GM12878 (cell line): ENCODE data around the gene ERFL. TPM values are rescaled to one million over a fixed set of nuclear protein-coding genes. Genes with fewer than 3 reads are reported as not detected.
A peak's percentile ranks its signal among the peaks of the same experiment; 100 is the strongest.

Source experiments
- CEBPB ChIP-seq, 2 experiments: fragments of 150-350 bp in 1 of 2; IDR thresholded peaks; 2 replicates each; pipeline ENCODE4 v1.6.1; 2012 to 2014; ENCODE audit warnings: low read depth in 2 of 2, low read length in 2 of 2, borderline replicate concordance in 1 of 2, inconsistent platforms in 1 of 2
- CREB1 ChIP-seq: IDR thresholded peaks from 2 replicates; pipeline ENCODE4 v1.6.1; 2012; ENCODE audit warnings: low read depth, mild to moderate bottlenecking, inconsistent platforms
- EP300 ChIP-seq, 2 experiments: fragments of 150-350 bp in 1 of 2; IDR thresholded peaks; 2 replicates each; pipeline ENCODE4 v1.6.1; 2011 to 2012; ENCODE audit warnings: low read depth in 2 of 2, low read length in 2 of 2, borderline replicate concordance in 1 of 2, improper control_type of control experiment in 1 of 2, inconsistent platforms in 1 of 2; ENCODE audit not compliant: control insufficient read depth in 1 of 2
- EZH2 ChIP-seq: IDR thresholded peaks from 2 replicates; pipeline ENCODE4 v1.6.1; 2012; ENCODE audit warnings: low read depth, mild to moderate bottlenecking, control low read depth, inconsistent platforms, low read length, borderline replicate concordance; ENCODE audit not compliant: control insufficient read depth
- GABPA ChIP-seq: IDR thresholded peaks from 2 replicates; pipeline ENCODE4 v1.6.1; 2014; ENCODE audit warnings: antibody characterized with exemption, low read depth, mild to moderate bottlenecking, inconsistent platforms
- HDAC6 ChIP-seq: fragments of 200-600 bp; sonication (generic); IDR thresholded peaks from one replicate; pipeline ENCODE4 v1.8.0; 2017; ENCODE audit warnings: antibody characterized with exemption; ENCODE audit not compliant: unreplicated experiment
- IKZF2 ChIP-seq, 2 experiments: fragments of 450-650 bp; IDR thresholded peaks; 2 replicates each; pipeline ENCODE4 v1.6.1; 2017; ENCODE audit warnings: mild to moderate bottlenecking in 2 of 2, moderate library complexity in 2 of 2
- KAT2A ChIP-seq: conservative IDR thresholded peaks from 2 replicates; pipeline ENCODE4 v1.6.1; 2011; ENCODE audit warnings: low read depth, low read length; ENCODE audit not compliant: control insufficient read depth
- NRF1 ChIP-seq: conservative IDR thresholded peaks from 2 replicates; pipeline ENCODE4 v1.6.1; 2011; ENCODE audit warnings: mild to moderate bottlenecking, low read depth, low read length, improper control_type of control experiment
- POLR2AphosphoS5 ChIP-seq: IDR thresholded peaks from 2 replicates; pipeline ENCODE4 v1.6.1; 2011; ENCODE audit warnings: mild to moderate bottlenecking, low read length, inconsistent platforms
- RCOR1 ChIP-seq: conservative IDR thresholded peaks from 2 replicates; pipeline ENCODE4 v1.6.1; 2012; ENCODE audit warnings: low read depth, low read length, improper control_type of control experiment
- SIN3A ChIP-seq: IDR thresholded peaks from 2 replicates; pipeline ENCODE4 v1.6.1; 2012; ENCODE audit warnings: low read depth, low read length, improper control_type of control experiment
- SP1 ChIP-seq: IDR thresholded peaks from one replicate; pipeline ENCODE4 v1.6.1; 2011; ENCODE audit warnings: low read depth, low read length
- SREBF1 ChIP-seq: IDR thresholded peaks from 2 replicates; pipeline ENCODE4 v1.6.1; 2012; ENCODE audit warnings: mild to moderate bottlenecking, low read length
- TARDBP ChIP-seq: IDR thresholded peaks from 2 replicates; pipeline ENCODE4 v1.6.1; 2016; ENCODE audit warnings: borderline replicate concordance
- TCF3 ChIP-seq: IDR thresholded peaks from 2 replicates; pipeline ENCODE4 v1.6.1; 2012; ENCODE audit warnings: low read depth, mild to moderate bottlenecking, low read length, borderline replicate concordance; ENCODE audit not compliant: insufficient read depth
- ZNF207 ChIP-seq: fragments of 450-650 bp; IDR thresholded peaks from 2 replicates; pipeline ENCODE4 v1.6.1; 2014; ENCODE audit warnings: antibody characterized with exemption, mild to moderate bottlenecking, borderline replicate concordance
- polyA plus RNA-seq, 11 experiments: library from polyadenylated mRNA; depleted of rRNA in 4 of 11; unstranded in 6 of 11; stranded (reverse) in 5 of 11; fragments of >200 nt; fragmentation: Nextera tagmentation in 4 of 11; fragmentation: Illumina TruSeq in 1 of 11; extraction: Ambion mirVana in 4 of 11; extraction: Trizol in 1 of 11; gene quantifications; 1 replicate in 1 of 11; 2 replicates in 10 of 11; pipeline versions ENCODE4 v1.2.1 to v1.2.3, GENCODE V29; 2011 to 2016; ENCODE audit warnings: inconsistent platforms in 2 of 11, missing spikeins in 2 of 11, low read depth in 1 of 11
- total RNA-seq, 4 experiments: library from RNA; depleted of rRNA in 3 of 4; stranded (reverse); fragments of >200 nt in 3 of 4; fragmentation: Illumina TruSeq in 1 of 4; extraction: Trizol in 1 of 4; gene quantifications; 2 replicates each; pipeline versions ENCODE4 v1.2.1 to v1.2.3, GENCODE V29; 2013 to 2021
- TF ChIP-seq, protein P1 (sequence below): IDR thresholded peaks from 2 replicates; pipeline ENCODE4 v1.6.1; 2011; ENCODE audit warnings: borderline replicate concordance, low read depth, mild to moderate bottlenecking, moderate library complexity, low read length; ENCODE audit not compliant: insufficient read depth, poor library complexity, severe bottlenecking
- TF ChIP-seq, protein P2 (sequence below): fragments of 450-650 bp; conservative IDR thresholded peaks from 2 replicates; pipeline ENCODE4 v1.6.1; 2017; ENCODE audit warnings: mild to moderate bottlenecking, moderate library complexity
- TF ChIP-seq, protein P3 (sequence below): IDR thresholded peaks from 2 replicates; pipeline ENCODE4 v1.6.1; 2012; ENCODE audit warnings: improper control_type of control experiment, low read depth, low read length; ENCODE audit not compliant: insufficient replicate concordance

The ERFL gene
- total and polyA plus RNA-seq, 10 of the 15 experiments (the other 5 are each of a cell fraction or from before 2014, with no cell fraction given), result 0.04 to 0.10 (median 0.05) TPM; not detected in 7

DNA sequence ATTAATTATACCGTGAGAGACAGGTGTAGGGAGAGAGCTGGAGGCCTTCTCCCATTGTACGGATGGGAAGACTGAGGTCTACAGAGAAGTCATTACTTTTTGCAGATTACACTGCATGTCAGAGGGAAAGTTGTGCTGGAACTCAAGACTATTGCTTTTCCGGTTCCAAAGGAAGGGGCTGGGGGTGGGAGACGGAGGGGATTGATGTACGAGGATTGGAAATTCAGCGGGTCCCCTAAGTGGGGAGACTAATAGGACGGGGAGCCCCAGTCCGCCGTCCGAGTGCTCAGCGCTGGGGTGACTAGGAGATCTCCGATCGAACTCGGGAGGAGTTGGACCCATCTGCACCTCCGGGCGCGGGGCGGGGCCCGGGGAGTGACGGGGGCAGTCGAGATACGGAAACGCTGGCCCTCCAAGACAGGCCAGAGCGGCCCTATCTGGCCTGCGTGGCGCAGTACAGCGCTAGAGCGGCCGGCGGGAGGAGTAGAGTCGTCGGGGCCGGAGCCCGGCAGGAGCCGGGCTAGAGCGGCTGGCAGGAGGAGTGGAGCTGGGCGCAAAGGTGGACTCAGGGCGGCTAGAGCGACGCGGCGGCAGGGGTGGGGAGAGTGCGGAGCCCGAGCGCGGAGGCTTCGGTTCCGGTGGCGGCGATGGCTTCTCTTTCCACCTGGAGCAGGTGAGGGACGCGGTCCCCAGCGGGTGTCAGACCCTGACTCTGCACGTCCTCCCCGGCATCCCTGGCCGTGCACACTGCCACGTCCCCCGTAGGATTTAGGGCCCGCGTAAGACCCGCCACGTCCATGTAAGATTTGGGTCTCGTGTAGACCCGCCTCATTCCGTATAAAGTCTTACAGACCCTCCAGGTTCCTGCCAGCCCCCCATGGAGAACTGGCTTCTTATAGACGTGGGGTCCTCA, 44.2 kb downstream of the ERFL start (continued):
- TF ChIP-seq, protein P1, sequence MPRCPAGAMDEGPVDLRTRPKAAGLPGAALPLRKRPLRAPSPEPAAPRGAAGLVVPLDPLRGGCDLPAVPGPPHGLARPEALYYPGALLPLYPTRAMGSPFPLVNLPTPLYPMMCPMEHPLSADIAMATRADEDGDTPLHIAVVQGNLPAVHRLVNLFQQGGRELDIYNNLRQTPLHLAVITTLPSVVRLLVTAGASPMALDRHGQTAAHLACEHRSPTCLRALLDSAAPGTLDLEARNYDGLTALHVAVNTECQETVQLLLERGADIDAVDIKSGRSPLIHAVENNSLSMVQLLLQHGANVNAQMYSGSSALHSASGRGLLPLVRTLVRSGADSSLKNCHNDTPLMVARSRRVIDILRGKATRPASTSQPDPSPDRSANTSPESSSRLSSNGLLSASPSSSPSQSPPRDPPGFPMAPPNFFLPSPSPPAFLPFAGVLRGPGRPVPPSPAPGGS, result peak; percentile 81
- TF ChIP-seq, protein P2, sequence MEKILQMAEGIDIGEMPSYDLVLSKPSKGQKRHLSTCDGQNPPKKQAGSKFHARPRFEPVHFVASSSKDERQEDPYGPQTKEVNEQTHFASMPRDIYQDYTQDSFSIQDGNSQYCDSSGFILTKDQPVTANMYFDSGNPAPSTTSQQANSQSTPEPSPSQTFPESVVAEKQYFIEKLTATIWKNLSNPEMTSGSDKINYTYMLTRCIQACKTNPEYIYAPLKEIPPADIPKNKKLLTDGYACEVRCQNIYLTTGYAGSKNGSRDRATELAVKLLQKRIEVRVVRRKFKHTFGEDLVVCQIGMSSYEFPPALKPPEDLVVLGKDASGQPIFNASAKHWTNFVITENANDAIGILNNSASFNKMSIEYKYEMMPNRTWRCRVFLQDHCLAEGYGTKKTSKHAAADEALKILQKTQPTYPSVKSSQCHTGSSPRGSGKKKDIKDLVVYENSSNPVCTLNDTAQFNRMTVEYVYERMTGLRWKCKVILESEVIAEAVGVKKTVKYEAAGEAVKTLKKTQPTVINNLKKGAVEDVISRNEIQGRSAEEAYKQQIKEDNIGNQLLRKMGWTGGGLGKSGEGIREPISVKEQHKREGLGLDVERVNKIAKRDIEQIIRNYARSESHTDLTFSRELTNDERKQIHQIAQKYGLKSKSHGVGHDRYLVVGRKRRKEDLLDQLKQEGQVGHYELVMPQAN, result peak; percentile 54; the same call in 1 of the 2 replicates
- TF ChIP-seq SREBF1 (no peak), CREB1 (peak; percentile 70; the same call in 1 of the 2 replicates), GABPA (0 out of 2 replicates have a peak, but pooled peaks have one; percentile 52), IKZF2 (IDR thresholded peaks at IDR 0.05) (peak; percentile 49 to 78; a peak in 3 of 4 replicates), EZH2 (no peak), NRF1 (no peak), POLR2AphosphoS5 (peak; percentile 93), SP1 (peak; percentile 7), EP300 (IDR thresholded peaks at IDR 0.05; ENCODE audit: borderline replicate concordance in 1 of 2, control insufficient read depth in 1 of 2, low read depth in 2 of 2, low read length in 2 of 2) (no peak; a peak in 1 of 4 replicates), ZNF207 (no peak; the same call in 1 of the 2 replicates), KAT2A (no peak), TCF3 (peak; percentile 70; the same call in 1 of the 2 replicates), RCOR1 (no peak), CEBPB (IDR thresholded peaks at IDR 0.05; ENCODE audit: borderline replicate concordance in 1 of 2, low read depth in 2 of 2, low read length in 2 of 2) (no peak), TARDBP (peak; percentile 91), HDAC6 (no peak), SIN3A (peak; percentile 78; the same call in 1 of the 2 replicates)
- TF ChIP-seq, protein P3, sequence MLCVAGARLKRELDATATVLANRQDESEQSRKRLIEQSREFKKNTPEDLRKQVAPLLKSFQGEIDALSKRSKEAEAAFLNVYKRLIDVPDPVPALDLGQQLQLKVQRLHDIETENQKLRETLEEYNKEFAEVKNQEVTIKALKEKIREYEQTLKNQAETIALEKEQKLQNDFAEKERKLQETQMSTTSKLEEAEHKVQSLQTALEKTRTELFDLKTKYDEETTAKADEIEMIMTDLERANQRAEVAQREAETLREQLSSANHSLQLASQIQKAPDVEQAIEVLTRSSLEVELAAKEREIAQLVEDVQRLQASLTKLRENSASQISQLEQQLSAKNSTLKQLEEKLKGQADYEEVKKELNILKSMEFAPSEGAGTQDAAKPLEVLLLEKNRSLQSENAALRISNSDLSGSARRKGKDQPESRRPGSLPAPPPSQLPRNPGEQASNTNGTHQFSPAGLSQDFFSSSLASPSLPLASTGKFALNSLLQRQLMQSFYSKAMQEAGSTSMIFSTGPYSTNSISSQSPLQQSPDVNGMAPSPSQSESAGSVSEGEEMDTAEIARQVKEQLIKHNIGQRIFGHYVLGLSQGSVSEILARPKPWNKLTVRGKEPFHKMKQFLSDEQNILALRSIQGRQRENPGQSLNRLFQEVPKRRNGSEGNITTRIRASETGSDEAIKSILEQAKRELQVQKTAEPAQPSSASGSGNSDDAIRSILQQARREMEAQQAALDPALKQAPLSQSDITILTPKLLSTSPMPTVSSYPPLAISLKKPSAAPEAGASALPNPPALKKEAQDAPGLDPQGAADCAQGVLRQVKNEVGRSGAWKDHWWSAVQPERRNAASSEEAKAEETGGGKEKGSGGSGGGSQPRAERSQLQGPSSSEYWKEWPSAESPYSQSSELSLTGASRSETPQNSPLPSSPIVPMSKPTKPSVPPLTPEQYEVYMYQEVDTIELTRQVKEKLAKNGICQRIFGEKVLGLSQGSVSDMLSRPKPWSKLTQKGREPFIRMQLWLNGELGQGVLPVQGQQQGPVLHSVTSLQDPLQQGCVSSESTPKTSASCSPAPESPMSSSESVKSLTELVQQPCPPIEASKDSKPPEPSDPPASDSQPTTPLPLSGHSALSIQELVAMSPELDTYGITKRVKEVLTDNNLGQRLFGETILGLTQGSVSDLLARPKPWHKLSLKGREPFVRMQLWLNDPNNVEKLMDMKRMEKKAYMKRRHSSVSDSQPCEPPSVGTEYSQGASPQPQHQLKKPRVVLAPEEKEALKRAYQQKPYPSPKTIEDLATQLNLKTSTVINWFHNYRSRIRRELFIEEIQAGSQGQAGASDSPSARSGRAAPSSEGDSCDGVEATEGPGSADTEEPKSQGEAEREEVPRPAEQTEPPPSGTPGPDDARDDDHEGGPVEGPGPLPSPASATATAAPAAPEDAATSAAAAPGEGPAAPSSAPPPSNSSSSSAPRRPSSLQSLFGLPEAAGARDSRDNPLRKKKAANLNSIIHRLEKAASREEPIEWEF, result no peak
